Lower leg skin (tissue), 3 donors: Measurements from ENCODE around the gene RPL41.

ENCODE experiments used
- CTCF ChIP-seq, 3 donors: fragments of 450-650 bp; IDR thresholded peaks; one replicate each; pipeline ENCODE4 v1.5.1; 2016; ENCODE audit warnings: antibody characterized with exemption in 3 of 3, mild to moderate bottlenecking in 3 of 3, moderate library complexity in 2 of 3
- POLR2A ChIP-seq, 2 donors: fragments of 450-650 bp; IDR thresholded peaks; one replicate each; pipeline ENCODE4 v1.6.1; 2016 to 2017; ENCODE audit warnings: antibody characterized with exemption in 2 of 2, mild to moderate bottlenecking in 1 of 2, moderate library complexity in 1 of 2

GRCh38 chr12:56119361-56119796, 2.9 kb downstream of the RPL41 start:
- TF ChIP-seq CTCF (IDR thresholded peaks at IDR 0.05) (peak in 1 of 3 donors; percentile 93), POLR2A (IDR thresholded peaks at IDR 0.05) (no peak)
